Measurements from ENCODE around the gene SYT8.

DNA sequence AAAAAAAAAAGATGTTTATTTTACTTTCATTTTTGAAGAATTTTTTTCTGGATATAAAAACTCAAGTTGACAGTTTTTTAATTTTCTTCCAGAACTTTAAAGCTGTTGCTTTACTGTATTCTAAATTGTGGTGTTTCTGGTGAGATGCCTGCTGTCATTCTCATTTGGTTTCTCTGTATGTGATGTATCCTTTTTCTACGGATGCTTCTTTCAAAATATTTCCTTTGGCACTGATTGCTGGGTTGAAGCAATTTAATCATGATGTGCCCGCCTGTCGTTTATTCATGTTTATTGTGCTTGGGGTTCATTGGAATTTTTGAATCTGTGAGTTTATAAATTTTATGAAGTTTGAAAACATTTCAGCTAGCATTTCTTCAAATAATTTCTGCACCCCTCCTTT, 41.7 kb upstream of the SYT8 start:
- no peak for TF ChIP-seq POLR2AphosphoS5 (IDR thresholded peaks at IDR 0.05)
- TF ChIP-seq, protein P1, sequence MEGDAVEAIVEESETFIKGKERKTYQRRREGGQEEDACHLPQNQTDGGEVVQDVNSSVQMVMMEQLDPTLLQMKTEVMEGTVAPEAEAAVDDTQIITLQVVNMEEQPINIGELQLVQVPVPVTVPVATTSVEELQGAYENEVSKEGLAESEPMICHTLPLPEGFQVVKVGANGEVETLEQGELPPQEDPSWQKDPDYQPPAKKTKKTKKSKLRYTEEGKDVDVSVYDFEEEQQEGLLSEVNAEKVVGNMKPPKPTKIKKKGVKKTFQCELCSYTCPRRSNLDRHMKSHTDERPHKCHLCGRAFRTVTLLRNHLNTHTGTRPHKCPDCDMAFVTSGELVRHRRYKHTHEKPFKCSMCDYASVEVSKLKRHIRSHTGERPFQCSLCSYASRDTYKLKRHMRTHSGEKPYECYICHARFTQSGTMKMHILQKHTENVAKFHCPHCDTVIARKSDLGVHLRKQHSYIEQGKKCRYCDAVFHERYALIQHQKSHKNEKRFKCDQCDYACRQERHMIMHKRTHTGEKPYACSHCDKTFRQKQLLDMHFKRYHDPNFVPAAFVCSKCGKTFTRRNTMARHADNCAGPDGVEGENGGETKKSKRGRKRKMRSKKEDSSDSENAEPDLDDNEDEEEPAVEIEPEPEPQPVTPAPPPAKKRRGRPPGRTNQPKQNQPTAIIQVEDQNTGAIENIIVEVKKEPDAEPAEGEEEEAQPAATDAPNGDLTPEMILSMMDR (IDR thresholded peaks at IDR 0.05 in 8 of 11, conservative IDR thresholded peaks at IDR 0.05 in 3 of 11), result no peak
- no peak for TF ChIP-seq POLR2A (IDR thresholded peaks at IDR 0.05)
